ENCODE measurements around the gene DIRAS1.
"Not testable (repeated sequence)": the region's sequence is repeated elsewhere in the genome, so short reads cannot be mapped to it uniquely, and the experiment has no call there.

DIRAS1 gene

DNA sequence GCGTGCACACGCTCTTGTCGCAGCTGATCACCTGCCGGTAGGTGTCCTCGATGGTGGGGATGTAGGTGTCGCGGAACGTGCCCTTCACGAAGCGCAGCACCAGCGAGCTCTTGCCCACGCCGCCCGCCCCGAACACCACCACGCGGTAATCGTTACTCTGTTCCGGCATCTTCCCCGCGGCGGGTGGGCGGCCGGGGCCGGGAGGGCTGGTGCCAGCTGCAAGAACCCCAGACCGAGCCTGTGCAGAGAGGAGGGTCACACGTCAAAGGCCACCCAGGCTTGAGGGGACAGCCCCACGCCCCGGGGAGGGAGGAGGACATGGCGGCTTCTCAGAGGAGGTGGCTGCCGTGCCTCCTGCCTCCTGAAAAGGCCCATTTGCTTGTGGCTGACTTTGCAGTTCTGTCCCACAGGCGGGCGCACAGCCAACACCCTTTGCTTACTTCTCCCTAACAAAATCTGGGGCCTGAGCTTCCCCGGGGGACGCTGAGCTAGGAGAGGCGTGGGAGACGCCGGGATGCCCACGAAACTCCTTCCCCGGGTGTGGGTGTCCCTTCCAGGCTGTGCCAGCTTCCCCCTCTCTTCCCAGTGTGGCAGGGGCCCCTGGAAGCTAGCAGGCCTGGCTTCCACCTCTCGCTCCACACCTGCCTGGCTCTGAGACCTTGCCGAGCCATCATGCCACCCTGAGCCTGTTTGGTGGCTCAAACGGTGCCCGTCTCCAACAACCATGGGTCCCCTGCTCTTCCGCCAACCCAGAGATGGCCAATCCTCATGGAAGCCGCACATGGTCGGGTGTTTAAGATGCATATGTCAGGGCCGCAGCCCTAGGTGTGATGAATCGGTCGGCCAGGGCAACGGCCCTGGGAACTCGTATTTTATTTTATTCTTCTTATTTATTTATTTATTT is 3.3 kb downstream of the DIRAS1 start:
- no peak overlapping the region for H3K4me3 ChIP-seq (ENCODE audit: low read depth in 1 of 2, low read length in 2 of 2)
- no peak overlapping the region for H3K27ac ChIP-seq (ENCODE audit: low read depth, low read length)
- H3K36me3 ChIP-seq (ENCODE audit: control insufficient read depth in 1 of 2, insufficient read depth in 2 of 2, low read length in 2 of 2), result no peaks in the 10 kb centered on the region
- peaks cover 21 to 25% of the 10 kb centered on the region in 2 donors for H3K27me3 ChIP-seq (ENCODE audit: control insufficient read depth in 1 of 2, insufficient read depth in 2 of 2, low read length in 2 of 2)
- H3K4me1 ChIP-seq (ENCODE audit: control insufficient read depth in 1 of 2, insufficient read depth in 2 of 2, low read length in 2 of 2), result no peaks in the 10 kb centered on the region
- no peak overlapping the region for H3K9ac ChIP-seq (ENCODE audit: low read depth in 1 of 2, low read length in 2 of 2)
- peaks cover 5 to 7% of the 10 kb centered on the region in 2 donors for H3K9me3 ChIP-seq (ENCODE audit: control insufficient read depth in 1 of 2, low read length in 2 of 2)

DNA sequence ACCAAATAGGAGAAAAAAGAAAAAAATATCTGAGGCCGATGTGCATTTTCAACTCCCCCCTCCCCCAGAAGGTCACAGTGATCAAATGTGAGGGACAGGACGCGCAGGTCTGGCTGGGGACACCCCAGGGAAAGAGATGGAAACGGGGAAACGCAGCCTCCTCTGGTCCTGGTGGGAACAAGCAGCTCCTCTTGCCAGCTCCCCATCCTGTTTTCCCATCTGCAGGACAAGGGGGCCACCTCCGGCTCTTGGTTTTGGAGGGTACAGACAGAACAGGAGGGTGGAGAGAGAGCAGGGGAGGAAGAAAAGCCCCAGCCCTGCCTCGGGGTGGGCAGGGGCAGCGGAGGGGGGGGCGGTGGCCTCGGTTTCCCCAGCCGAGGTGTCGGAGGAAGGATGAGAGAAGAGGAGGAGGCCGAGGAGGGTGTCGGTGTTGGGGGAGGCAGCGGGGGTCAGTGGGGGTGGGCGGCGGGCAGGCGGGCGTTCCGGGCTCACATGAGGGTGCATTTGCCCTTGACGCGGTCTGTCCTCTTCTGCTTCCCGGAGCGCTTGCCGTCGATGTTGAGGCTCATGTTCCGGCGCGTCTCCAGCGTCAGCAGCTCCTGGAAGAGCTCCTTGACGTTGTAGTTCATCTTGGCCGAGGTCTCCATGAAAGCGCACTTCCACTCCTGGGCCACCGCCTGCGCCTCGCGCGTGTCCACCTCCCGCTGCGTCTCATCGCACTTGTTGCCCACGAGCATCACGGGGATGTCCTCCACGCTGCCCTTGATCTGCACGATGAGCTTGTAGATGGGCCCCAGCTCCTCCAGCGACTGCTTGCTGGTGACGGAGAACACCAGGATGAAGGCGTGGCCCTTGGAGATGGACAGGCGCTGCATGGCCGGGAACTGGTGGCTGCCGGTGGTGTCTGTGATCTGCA is 4.2 kb downstream of the DIRAS1 start:
- Histone ChIP-seq H3K36me3 (ENCODE audit: control insufficient read depth in 1 of 2, insufficient read depth in 2 of 2, low read length in 2 of 2) (no peaks in the 10 kb centered on the region), H3K9ac (ENCODE audit: low read depth in 1 of 2, low read length in 2 of 2) (no peak overlapping the region), H3K27ac (ENCODE audit: low read depth, low read length) (no peak overlapping the region), H3K9me3 (ENCODE audit: control insufficient read depth in 1 of 2, low read length in 2 of 2) (peaks cover 5 to 7% of the 10 kb centered on the region in 2 donors), H3K4me3 (ENCODE audit: low read depth in 1 of 2, low read length in 2 of 2) (no peak overlapping the region), H3K4me1 (ENCODE audit: control insufficient read depth in 1 of 2, insufficient read depth in 2 of 2, low read length in 2 of 2) (no peaks in the 10 kb centered on the region), H3K27me3 (ENCODE audit: control insufficient read depth in 1 of 2, insufficient read depth in 2 of 2, low read length in 2 of 2) (peaks cover 16% of the 10 kb centered on the region in 2 donors)

DNA sequence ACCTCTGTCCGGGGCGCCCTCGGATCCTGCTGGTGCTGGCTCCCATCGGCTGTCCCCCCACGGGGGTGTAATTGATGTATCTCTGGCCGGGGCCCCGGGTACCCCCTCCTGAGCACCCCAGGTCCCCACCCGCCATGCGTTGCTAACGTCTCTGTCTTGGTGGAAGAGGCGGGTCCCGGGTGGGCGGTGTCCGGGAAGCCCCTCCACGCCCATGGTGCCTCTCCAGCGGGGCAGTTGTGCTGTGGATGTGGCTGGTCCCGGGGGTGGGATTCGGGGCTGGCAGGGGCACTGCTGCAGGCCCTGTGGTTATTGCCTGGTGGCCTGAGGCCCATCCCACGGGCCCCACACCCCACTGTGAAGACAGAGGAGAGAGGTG is 4.9 kb downstream of the DIRAS1 start:
- Histone ChIP-seq H3K9ac (ENCODE audit: low read depth in 1 of 2, low read length in 2 of 2) (no peak overlapping the region), H3K9me3 (ENCODE audit: control insufficient read depth in 1 of 2, low read length in 2 of 2) (peaks cover 5 to 7% of the 10 kb centered on the region in 2 donors)

DNA sequence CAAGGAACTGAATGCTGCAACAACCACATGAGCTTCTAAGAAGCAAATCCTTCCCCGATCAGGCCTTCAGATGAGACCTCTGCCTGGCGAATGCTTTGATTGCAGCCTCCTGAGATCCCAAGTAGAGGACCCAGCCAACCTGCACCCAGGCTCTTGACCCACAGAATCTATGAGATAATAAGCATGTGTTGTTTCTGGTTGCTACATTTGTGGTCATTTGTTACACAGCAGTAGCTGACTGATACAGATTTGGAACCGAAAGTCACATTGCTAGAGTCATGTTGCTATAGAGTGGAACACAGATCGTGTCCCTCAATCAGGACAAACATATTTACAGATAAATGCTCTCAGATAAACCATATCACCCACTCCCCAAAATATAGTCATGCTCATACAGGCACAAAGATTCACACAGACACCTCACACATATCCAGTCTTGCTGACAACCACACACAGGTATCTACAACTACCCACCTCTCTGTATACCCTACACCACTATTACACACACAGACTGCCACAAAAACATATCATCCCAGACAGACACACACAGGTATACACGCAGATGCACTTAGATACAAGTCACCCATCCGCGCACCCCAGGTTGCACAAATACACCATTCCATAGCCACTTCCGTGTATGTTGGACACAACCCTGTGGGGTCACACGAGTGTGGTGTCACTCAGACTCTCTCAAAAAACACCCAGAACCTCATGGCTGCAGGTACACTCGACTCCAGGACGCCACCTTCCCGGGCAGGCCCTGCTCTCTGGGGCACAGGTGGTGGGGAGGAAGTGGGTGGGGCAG is 5.5 kb downstream of the DIRAS1 start:
- Histone ChIP-seq H3K9me3 (ENCODE audit: control insufficient read depth in 1 of 2, low read length in 2 of 2) (peaks cover 5 to 7% of the 10 kb centered on the region in 2 donors), H3K4me3 (ENCODE audit: low read depth in 1 of 2, low read length in 2 of 2) (no peak overlapping the region), H3K9ac (ENCODE audit: low read depth in 1 of 2, low read length in 2 of 2) (no peak overlapping the region), H3K27ac (ENCODE audit: low read depth, low read length) (no peak overlapping the region), H3K4me1 (ENCODE audit: control insufficient read depth in 1 of 2, insufficient read depth in 2 of 2, low read length in 2 of 2) (no peaks in the 10 kb centered on the region), H3K36me3 (ENCODE audit: control insufficient read depth in 1 of 2, insufficient read depth in 2 of 2, low read length in 2 of 2) (no peaks in the 10 kb centered on the region), H3K27me3 (ENCODE audit: control insufficient read depth in 1 of 2, insufficient read depth in 2 of 2, low read length in 2 of 2) (peaks cover 10 to 11% of the 10 kb centered on the region in 2 donors)

More for the DNA sequence above, 4.9 kb downstream of the DIRAS1 start:
- no peaks in the 10 kb centered on the region for H3K36me3 ChIP-seq (ENCODE audit: control insufficient read depth in 1 of 2, insufficient read depth in 2 of 2, low read length in 2 of 2)
- H3K27ac ChIP-seq (ENCODE audit: low read depth, low read length), result no peak overlapping the region
- no peak overlapping the region for H3K4me3 ChIP-seq (ENCODE audit: low read depth in 1 of 2, low read length in 2 of 2)
- peaks cover 10 to 11% of the 10 kb centered on the region in 2 donors for H3K27me3 ChIP-seq (ENCODE audit: control insufficient read depth in 1 of 2, insufficient read depth in 2 of 2, low read length in 2 of 2)
- H3K4me1 ChIP-seq (ENCODE audit: control insufficient read depth in 1 of 2, insufficient read depth in 2 of 2, low read length in 2 of 2), result no peaks in the 10 kb centered on the region

DNA sequence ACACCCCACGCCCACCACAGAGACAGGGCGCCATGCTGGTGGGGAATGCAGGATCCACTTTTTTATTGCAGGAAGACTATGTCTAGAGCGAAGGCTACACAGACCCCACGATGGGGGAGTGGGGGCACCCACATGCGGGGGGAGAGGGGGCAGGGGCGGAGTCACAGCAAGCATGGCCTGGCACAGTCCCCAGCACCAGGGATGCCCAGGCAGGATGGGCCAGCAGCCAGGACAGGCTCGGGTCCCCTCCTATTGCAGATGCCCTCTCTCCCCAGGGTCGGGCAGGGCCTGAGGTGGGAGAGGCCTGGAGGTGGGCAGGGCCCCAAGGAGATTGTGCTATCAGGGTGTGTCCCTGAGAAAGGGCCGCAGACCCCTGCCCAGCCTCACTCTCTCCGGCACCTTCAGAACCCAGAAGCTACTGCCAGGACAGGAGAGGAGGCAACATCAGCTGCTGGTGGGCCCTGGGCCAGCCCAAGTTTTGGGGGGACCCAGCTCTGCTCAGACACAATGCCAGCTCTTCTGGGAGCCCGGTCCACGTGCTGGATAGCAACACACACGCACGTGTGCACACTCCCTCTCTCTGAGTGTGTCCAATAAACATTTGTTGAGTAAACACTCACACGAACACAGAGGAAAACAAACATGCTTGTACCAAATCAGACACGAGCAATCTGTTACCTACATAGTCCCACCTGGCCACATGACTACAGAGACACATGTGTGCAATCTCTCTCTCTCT is 6.5 kb downstream of the DIRAS1 start:
- H3K9me3 ChIP-seq (ENCODE audit: control insufficient read depth in 1 of 2, low read length in 2 of 2), result peaks cover 5 to 7% of the 10 kb centered on the region in 2 donors
- no peaks in the 10 kb centered on the region for H3K36me3 ChIP-seq (ENCODE audit: control insufficient read depth in 1 of 2, insufficient read depth in 2 of 2, low read length in 2 of 2)
- no peaks in the 10 kb centered on the region for H3K4me1 ChIP-seq (ENCODE audit: control insufficient read depth in 1 of 2, insufficient read depth in 2 of 2, low read length in 2 of 2)
- no peak overlapping the region for H3K27ac ChIP-seq (ENCODE audit: low read depth, low read length)
- peaks cover under 1 to 6% of the 10 kb centered on the region in 2 donors for H3K27me3 ChIP-seq (ENCODE audit: control insufficient read depth in 1 of 2, insufficient read depth in 2 of 2, low read length in 2 of 2)
- no peak overlapping the region for H3K4me3 ChIP-seq (ENCODE audit: low read depth in 1 of 2, low read length in 2 of 2)
- no peak overlapping the region for H3K9ac ChIP-seq (ENCODE audit: low read depth in 1 of 2, low read length in 2 of 2)

DNA sequence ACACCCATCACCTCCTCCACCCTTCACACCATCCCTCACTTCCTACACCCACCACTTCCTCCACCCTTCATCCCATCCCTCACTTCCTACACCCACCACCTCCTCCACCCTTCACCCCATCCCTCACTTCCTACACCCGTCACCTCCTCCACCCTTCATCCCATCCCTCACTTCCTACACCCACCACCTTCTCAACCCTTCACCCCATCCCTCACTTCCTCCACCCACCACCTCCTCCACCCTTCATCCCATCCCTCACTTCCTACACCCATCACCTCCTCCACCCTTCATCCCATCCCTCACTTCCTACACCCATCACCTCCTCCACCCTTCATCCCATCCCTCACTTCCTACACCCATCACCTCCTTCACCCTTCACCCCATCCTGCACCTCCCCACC is 7.1 kb downstream of the DIRAS1 start:
- H3K9ac ChIP-seq (ENCODE audit: low read depth in 1 of 2, low read length in 2 of 2); H3K27me3 ChIP-seq (ENCODE audit: control insufficient read depth in 1 of 2, insufficient read depth in 2 of 2, low read length in 2 of 2); H3K36me3 ChIP-seq (ENCODE audit: control insufficient read depth in 1 of 2, insufficient read depth in 2 of 2, low read length in 2 of 2); H3K4me1 ChIP-seq (ENCODE audit: control insufficient read depth in 1 of 2, insufficient read depth in 2 of 2, low read length in 2 of 2); H3K27ac ChIP-seq (ENCODE audit: low read depth, low read length); H3K4me3 ChIP-seq (ENCODE audit: low read depth in 1 of 2, low read length in 2 of 2); H3K9me3 ChIP-seq (ENCODE audit: control insufficient read depth in 1 of 2, low read length in 2 of 2): not testable (repeated sequence)

DNA sequence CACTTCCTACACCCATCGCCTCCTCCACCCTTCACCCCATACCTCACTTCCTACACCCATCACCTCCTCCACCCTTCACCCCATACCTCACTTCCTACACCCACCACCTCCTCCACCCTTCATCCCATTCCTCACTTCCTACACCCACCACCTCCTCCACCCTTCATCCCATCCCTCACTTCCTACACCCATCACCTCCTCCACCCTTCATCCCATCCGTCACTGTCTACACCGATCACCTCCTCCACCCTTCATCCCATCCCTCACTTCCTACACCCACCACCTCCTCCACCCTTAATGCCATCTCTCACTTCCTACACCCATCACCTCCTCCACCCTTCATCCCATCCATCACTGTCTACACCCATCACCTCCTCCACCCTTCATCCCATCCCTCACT is 8.0 kb downstream of the DIRAS1 start:
- H3K36me3 ChIP-seq (ENCODE audit: control insufficient read depth in 1 of 2, insufficient read depth in 2 of 2, low read length in 2 of 2); H3K27ac ChIP-seq (ENCODE audit: low read depth, low read length); H3K9me3 ChIP-seq (ENCODE audit: control insufficient read depth in 1 of 2, low read length in 2 of 2); H3K4me1 ChIP-seq (ENCODE audit: control insufficient read depth in 1 of 2, insufficient read depth in 2 of 2, low read length in 2 of 2); H3K4me3 ChIP-seq (ENCODE audit: low read depth in 1 of 2, low read length in 2 of 2); H3K9ac ChIP-seq (ENCODE audit: low read depth in 1 of 2, low read length in 2 of 2); H3K27me3 ChIP-seq (ENCODE audit: control insufficient read depth in 1 of 2, insufficient read depth in 2 of 2, low read length in 2 of 2): not testable (repeated sequence)

DNA sequence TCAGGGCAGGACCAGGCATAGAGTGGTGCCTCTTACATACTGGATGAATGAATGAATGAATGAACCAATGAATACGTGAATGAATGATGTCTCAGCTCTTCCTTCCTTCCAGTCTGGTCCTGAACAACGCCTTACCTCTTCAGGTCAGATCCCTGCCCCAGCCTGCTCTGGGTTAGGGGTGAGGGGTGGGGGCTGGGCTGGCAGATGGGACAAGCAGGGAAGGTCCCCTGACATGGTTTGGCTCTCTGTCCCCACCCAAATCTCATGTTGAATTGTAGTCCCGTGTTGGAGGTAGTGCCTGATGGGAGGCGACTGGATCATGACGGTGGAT is 9.3 kb downstream of the DIRAS1 start:
- Histone ChIP-seq H3K9ac (ENCODE audit: low read depth in 1 of 2, low read length in 2 of 2) (no peak overlapping the region), H3K36me3 (ENCODE audit: control insufficient read depth in 1 of 2, insufficient read depth in 2 of 2, low read length in 2 of 2) (no peaks in the 10 kb centered on the region), H3K27ac (ENCODE audit: low read depth, low read length) (no peak overlapping the region), H3K9me3 (ENCODE audit: control insufficient read depth in 1 of 2, low read length in 2 of 2) (peaks cover 5 to 7% of the 10 kb centered on the region in 2 donors), H3K4me1 (ENCODE audit: control insufficient read depth in 1 of 2, insufficient read depth in 2 of 2, low read length in 2 of 2) (no peaks in the 10 kb centered on the region), H3K4me3 (ENCODE audit: low read depth in 1 of 2, low read length in 2 of 2) (no peak overlapping the region), H3K27me3 (ENCODE audit: control insufficient read depth in 1 of 2, insufficient read depth in 2 of 2, low read length in 2 of 2) (no peaks in the 10 kb centered on the region)

DNA sequence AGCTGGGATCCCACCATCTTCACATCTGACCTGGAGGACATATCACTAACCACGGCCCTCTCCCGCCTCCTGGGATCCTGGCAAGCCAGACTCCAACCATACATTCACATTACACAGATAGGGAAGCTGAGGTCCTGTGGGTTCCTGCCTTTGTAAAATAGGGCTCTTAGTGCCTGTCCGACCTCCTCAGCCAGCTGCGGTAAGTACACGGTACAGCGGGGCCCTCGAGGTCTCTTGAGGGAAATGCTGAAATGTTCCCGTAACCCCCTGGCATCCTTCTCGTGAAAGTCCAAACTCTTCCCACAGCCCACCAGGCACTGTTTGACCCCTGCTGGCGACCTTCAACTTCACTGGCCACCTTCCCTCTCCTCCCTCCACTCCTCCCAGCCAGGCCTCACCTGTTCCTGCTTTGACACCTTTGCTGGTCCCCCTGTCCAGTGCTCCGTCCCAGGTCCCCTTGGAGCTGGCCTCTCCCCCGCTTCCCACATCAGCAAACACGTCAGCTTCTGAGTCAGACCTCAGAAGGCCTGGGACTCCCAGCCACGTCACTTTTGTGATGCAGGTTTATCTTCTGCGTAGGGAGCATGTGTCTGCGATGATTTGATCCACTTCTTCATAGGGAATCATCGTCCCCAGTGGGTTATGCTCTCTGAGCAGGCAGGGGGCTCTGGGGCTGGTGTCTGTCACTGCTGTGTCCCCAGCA is 9.8 kb downstream of the DIRAS1 start:
- Histone ChIP-seq H3K27ac (ENCODE audit: low read depth, low read length) (no peak overlapping the region), H3K9ac (ENCODE audit: low read depth in 1 of 2, low read length in 2 of 2) (no peak overlapping the region), H3K4me1 (ENCODE audit: control insufficient read depth in 1 of 2, insufficient read depth in 2 of 2, low read length in 2 of 2) (no peaks in the 10 kb centered on the region), H3K4me3 (ENCODE audit: low read depth in 1 of 2, low read length in 2 of 2) (no peak overlapping the region), H3K36me3 (ENCODE audit: control insufficient read depth in 1 of 2, insufficient read depth in 2 of 2, low read length in 2 of 2) (no peaks in the 10 kb centered on the region), H3K9me3 (ENCODE audit: control insufficient read depth in 1 of 2, low read length in 2 of 2) (peaks cover 5 to 7% of the 10 kb centered on the region in 2 donors), H3K27me3 (ENCODE audit: control insufficient read depth in 1 of 2, insufficient read depth in 2 of 2, low read length in 2 of 2) (no peaks in the 10 kb centered on the region)
